ENCODE data around the gene MLLT3. TPM values are rescaled to one million over a fixed set of nuclear protein-coding genes. Genes with fewer than 3 reads are reported as not detected.

Gene MLLT3
- total and polyA plus RNA-seq, 2 of the 8 experiments (the other 6 are each of a cell fraction or from before 2014, with no cell fraction given): 5.9 to 9.6 TPM

GRCh38 chr9:20309124-20309523, 313.2 kb downstream of the MLLT3 start:
- Histone ChIP-seq H2AK5ac (ENCODE audit: low read depth, low read length) (no peak overlapping the region), H4K20me1 (replicated peaks in 1 of 2; ENCODE audit: control insufficient read depth in 1 of 2, insufficient read depth in 2 of 2, low read length in 2 of 2) (no peaks in the 10 kb centered on the region), H2AFZ (ENCODE audit: low read length) (no peak overlapping the region), H3K23ac (ENCODE audit: insufficient read length) (no peak overlapping the region), H3K23me2 (ENCODE audit: low read depth, low read length) (no peaks in the 10 kb centered on the region), H3K9me3 (ENCODE audit: insufficient read depth in 2 of 2, low read depth in 1 of 2, low read length in 1 of 2) (no peaks in the 10 kb centered on the region), H4K5ac (ENCODE audit: insufficient read length, low read depth, low read length) (no peak overlapping the region), H3K18ac (ENCODE audit: extremely low read depth, low read length) (no peak overlapping the region), H3K27ac (ENCODE audit: low read depth, low read length) (no peak overlapping the region), H3K4me2 (ENCODE audit: insufficient read depth in 1 of 2, low read depth in 2 of 2, low read length in 2 of 2) (no peak overlapping the region), H3K79me1 (ENCODE audit: low read depth, low read length) (no peaks in the 10 kb centered on the region), H2BK12ac (ENCODE audit: low read depth, low read length) (no peak overlapping the region), H2BK120ac (replicated peaks; ENCODE audit: low read depth, low read length) (no peak overlapping the region), H3K14ac (ENCODE audit: insufficient read length) (no peak overlapping the region), H3K79me2 (ENCODE audit: control insufficient read depth in 1 of 2, insufficient read depth in 2 of 2, low read length in 2 of 2) (no peaks in the 10 kb centered on the region), H3K4me3 (ENCODE audit: extremely low read depth in 1 of 4, insufficient read depth in 2 of 4, low read depth in 3 of 4, low read length in 4 of 4) (no peak overlapping the region), H4K8ac (ENCODE audit: extremely low read depth, insufficient read depth, low read length) (no peak overlapping the region), H2BK5ac (ENCODE audit: low read depth, low read length) (no peak overlapping the region), H2BK20ac (ENCODE audit: low read length) (no peak overlapping the region), H3K4ac (replicated peaks; ENCODE audit: insufficient read length, low read depth, low read length) (no peak overlapping the region), H2BK15ac (ENCODE audit: low read length) (no peak overlapping the region), H3K27me3 (replicated peaks in 1 of 4; ENCODE audit: control insufficient read depth in 3 of 4, extremely low read depth in 1 of 4, insufficient read depth in 3 of 4, low read length in 3 of 4) (0 out of 7 replicates have a peak, but pooled peaks cover 0 to 2% (median 0%) of the 10 kb centered on the region in 4 experiments), H4K91ac (replicated peaks; ENCODE audit: insufficient read length, low read length) (peak overlapping the region; percentile 14), H3K9ac (replicated peaks in 1 of 4; ENCODE audit: extremely low read depth in 1 of 4, low read depth in 3 of 4, low read length in 3 of 4) (no peak overlapping the region), H3K4me1 (replicated peaks in 1 of 4; ENCODE audit: control insufficient read depth in 3 of 4, insufficient read depth in 4 of 4, low read length in 3 of 4) (peaks cover 0 to 19% (median 13%) of the 10 kb centered on the region in 4 experiments; a peak in 6 of 7 replicates), H3K36me3 (ENCODE audit: control insufficient read depth in 2 of 4, insufficient read depth in 4 of 4, low read length in 3 of 4) (no peaks in the 10 kb centered on the region), H3K56ac (replicated peaks; ENCODE audit: insufficient read length, low read depth, low read length) (no peak overlapping the region)
- POLR2A ChIA-PET (ENCODE audit: partially characterized antibody): no interaction called here
- DNase-seq (ENCODE audit: low read depth in 1 of 2, low spot score in 2 of 2): no peak
- CTCF ChIA-PET (ENCODE audit: partially characterized antibody): interaction anchor here (1.5 to 1.9 kb wide), 3 partner anchors 15 to 25 kb away, joined by 4 to 5 read pairs (median 5); no protein-coding TSS in a partner anchor
- 82% methylated on average over 4 of the region's 4 CpGs; no CpG with 5 or more reads in 1 of the 2 experiments for WGBS, 2 experiments (ENCODE audit: extremely low coverage in 1 of 2, insufficient coverage in 1 of 2, insufficient read length in 1 of 2, insufficient replicate concordance in 2 of 2, low coverage in 1 of 2, low lambda C conversion rate in 2 of 2, missing lambda C conversion rate in 1 of 2)
- TF ChIP-seq SAP30 (IDR thresholded peaks at IDR 0.05; ENCODE audit: insufficient read depth, insufficient replicate concordance, low read length) (no peak), SIRT6 (IDR thresholded peaks at IDR 0.05; ENCODE audit: low read length) (no peak), TEAD4 (IDR thresholded peaks at IDR 0.05; ENCODE audit: low read depth, low read length) (no peak)
- no peak for FAIRE-seq

Measured in H1 (cell line).